Measurements from ENCODE around the gene SSTR5. TPM values are rescaled to one million over a fixed set of nuclear protein-coding genes. Genes with fewer than 3 reads are reported as not detected.

Gene SSTR5
- total RNA-seq, 1 donor from 2014 or later = not detected

GRCh38 chr16:1066584-1067172 is 5.9 kb upstream of the SSTR5 start:
- Mint-ChIP-seq H3K36me3 (ENCODE audit: low read depth) (no peaks in the 10 kb centered on the region), H3K4me1 (no peaks in the 10 kb centered on the region), H3K4me3 (no peak overlapping the region), H3K27me3 (peaks cover 21% of the 10 kb centered on the region), H3K9me3 (no peaks in the 10 kb centered on the region), H3K27ac (no peak overlapping the region)
- TF ChIP-seq, protein P1, sequence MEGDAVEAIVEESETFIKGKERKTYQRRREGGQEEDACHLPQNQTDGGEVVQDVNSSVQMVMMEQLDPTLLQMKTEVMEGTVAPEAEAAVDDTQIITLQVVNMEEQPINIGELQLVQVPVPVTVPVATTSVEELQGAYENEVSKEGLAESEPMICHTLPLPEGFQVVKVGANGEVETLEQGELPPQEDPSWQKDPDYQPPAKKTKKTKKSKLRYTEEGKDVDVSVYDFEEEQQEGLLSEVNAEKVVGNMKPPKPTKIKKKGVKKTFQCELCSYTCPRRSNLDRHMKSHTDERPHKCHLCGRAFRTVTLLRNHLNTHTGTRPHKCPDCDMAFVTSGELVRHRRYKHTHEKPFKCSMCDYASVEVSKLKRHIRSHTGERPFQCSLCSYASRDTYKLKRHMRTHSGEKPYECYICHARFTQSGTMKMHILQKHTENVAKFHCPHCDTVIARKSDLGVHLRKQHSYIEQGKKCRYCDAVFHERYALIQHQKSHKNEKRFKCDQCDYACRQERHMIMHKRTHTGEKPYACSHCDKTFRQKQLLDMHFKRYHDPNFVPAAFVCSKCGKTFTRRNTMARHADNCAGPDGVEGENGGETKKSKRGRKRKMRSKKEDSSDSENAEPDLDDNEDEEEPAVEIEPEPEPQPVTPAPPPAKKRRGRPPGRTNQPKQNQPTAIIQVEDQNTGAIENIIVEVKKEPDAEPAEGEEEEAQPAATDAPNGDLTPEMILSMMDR (IDR thresholded peaks at IDR 0.05) = no peak
- ChIA-PET POLR2A (no interaction called here), CTCF (no interaction called here)
- DNase-seq = no peak
- ATAC-seq (ENCODE audit: low read depth) = no peak
- intact Hi-C loops (cut with micrococcal nuclease) = no loop called here

DNA sequence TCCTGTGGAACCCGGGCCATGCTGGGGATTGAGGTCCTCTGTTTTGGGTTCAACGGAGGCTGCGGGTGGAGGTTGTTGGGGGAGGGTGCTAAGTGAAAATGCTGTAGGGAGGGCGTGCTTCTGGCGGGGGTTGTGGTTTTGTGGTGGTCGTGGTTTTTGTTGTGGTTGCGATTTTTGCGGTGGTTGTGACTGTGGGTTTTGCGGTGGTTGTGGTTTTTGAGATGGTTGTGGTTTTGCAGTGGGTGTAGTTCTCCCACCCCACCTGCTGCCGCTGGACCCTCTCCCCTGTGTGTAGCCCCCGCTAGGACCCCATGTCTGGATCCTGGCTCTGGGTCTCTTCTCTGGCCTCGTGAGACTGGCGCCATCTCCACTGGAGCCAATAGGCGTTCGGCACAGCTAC is 4.9 kb upstream of the SSTR5 start:
- Mint-ChIP-seq H3K27ac (no peak overlapping the region), H3K36me3 (ENCODE audit: low read depth) (no peaks in the 10 kb centered on the region), H3K4me3 (no peak overlapping the region), H3K27me3 (peaks cover 27% of the 10 kb centered on the region), H3K4me1 (no peaks in the 10 kb centered on the region), H3K9me3 (no peaks in the 10 kb centered on the region)
- intact Hi-C loops (cut with micrococcal nuclease) = no loop called here
- TF ChIP-seq, protein P1 (IDR thresholded peaks at IDR 0.05) = no peak
- POLR2A ChIA-PET = no interaction called here
- DNase-seq (no peak), ATAC-seq (ENCODE audit: low read depth) (no peak)
- CTCF ChIA-PET = no interaction called here

DNA sequence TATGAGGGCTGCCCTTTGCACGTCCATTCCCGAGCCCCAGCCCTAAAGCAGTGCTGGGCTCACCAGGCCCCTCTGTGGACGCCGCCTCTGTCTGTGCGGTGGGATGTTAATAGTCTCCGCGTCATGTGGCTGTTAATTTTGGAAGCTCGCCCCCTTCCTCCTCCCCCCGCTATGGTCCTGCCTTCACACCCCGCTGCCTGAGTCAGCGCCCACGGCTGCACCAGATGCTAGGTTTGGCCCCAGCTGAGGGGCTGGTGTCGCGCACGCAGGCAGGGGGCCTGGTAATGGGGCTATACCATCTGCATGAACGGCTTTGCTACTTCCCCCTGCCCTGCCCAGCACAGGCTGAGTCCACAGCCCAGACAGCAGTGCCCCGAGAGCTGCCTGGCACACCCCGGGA is 4.1 kb upstream of the SSTR5 start:
- POLR2A ChIA-PET = no interaction called here
- TF ChIP-seq, protein P1 (IDR thresholded peaks at IDR 0.05) = no peak
- Mint-ChIP-seq H3K4me1 (no peaks in the 10 kb centered on the region), H3K27ac (no peak overlapping the region), H3K36me3 (ENCODE audit: low read depth) (no peaks in the 10 kb centered on the region), H3K27me3 (peaks cover 27% of the 10 kb centered on the region), H3K4me3 (no peak overlapping the region), H3K9me3 (no peaks in the 10 kb centered on the region)
- no peak for DNase-seq
- CTCF ChIA-PET = no interaction called here
- no peak for ATAC-seq (ENCODE audit: low read depth)
- intact Hi-C loops (cut with micrococcal nuclease) = no loop called here

- intact Hi-C loops (cut with micrococcal nuclease) = no loop called here
- Mint-ChIP-seq H3K27ac (no peak overlapping the region), H3K27me3 (peaks cover 25% of the 10 kb centered on the region), H3K9me3 (no peaks in the 10 kb centered on the region), H3K36me3 (ENCODE audit: low read depth) (no peaks in the 10 kb centered on the region), H3K4me3 (no peak overlapping the region), H3K4me1 (no peaks in the 10 kb centered on the region)
- TF ChIP-seq, protein P1 (IDR thresholded peaks at IDR 0.05) = no peak
- DNase-seq (no peak), ATAC-seq (ENCODE audit: low read depth) (no peak)
- POLR2A ChIA-PET = no interaction called here
- CTCF ChIA-PET = no interaction called here
Observed at GRCh38 chr16:1069154-1069553, 3.4 kb upstream of the SSTR5 start.

GRCh38 chr16:1070084-1070863 is 2.3 kb upstream of the SSTR5 start:
- POLR2A ChIA-PET = interaction anchor here (0.5 kb wide), 1 partner anchor 272 kb away, joined by 3 read pairs; no protein-coding TSS in a partner anchor
- CTCF ChIA-PET = no interaction called here
- H3K4me1 Mint-ChIP-seq = no peaks in the 10 kb centered on the region
- H3K27me3 Mint-ChIP-seq = peaks cover 20% of the 10 kb centered on the region
- H3K36me3 Mint-ChIP-seq (ENCODE audit: low read depth) = no peaks in the 10 kb centered on the region
- H3K27ac Mint-ChIP-seq = no peak overlapping the region
- TF ChIP-seq, protein P1 (IDR thresholded peaks at IDR 0.05) = no peak
- DNase-seq (no peak), ATAC-seq (ENCODE audit: low read depth) (no peak)
- no peaks in the 10 kb centered on the region for H3K9me3 Mint-ChIP-seq
- no peak overlapping the region for H3K4me3 Mint-ChIP-seq
- intact Hi-C loops (cut with micrococcal nuclease) = no loop called here
